ENCODE data around the gene CENPB.

Gene CENPB

DNA sequence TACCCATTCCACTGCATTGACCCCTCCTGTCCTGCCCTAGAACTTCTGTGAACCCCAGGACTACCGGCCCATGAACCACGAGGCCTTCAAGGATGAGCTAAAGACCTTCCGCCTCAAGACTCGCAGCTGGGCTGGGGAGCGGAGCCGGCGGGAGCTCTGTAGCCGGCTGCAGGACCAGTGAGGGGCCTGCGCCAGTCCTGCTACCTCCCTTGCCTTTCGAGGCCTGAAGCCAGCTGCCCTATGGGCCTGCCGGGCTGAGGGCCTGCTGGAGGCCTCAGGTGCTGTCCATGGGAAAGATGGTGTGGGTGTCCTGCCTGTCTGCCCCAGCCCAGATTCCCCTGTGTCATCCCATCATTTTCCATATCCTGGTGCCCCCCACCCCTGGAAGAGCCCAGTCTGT lies 18.2 kb upstream of the CENPB start:
- Histone ChIP-seq H3K27ac (ENCODE audit: low read depth, low read length) (no peak overlapping the region), H3K27me3 (ENCODE audit: insufficient read depth, low read length) (no peaks in the 10 kb centered on the region), H3K79me1 (ENCODE audit: low read length) (peaks cover 10% of the 10 kb centered on the region), H2AFZ (ENCODE audit: insufficient read depth, low read length, poor library complexity) (no peak overlapping the region), H3K4me1 (ENCODE audit: control insufficient read depth in 1 of 2, insufficient read depth in 2 of 2, low read length in 2 of 2) (peaks cover 14 to 16% of the 10 kb centered on the region in 2 experiments), H3K4ac (ENCODE audit: low read depth, low read length) (no peak overlapping the region), H3K14ac (ENCODE audit: low read length) (no peak overlapping the region), H2BK5ac (ENCODE audit: low read depth, low read length, poor library complexity) (no peak overlapping the region), H3K79me2 (ENCODE audit: control insufficient read depth, insufficient read depth, low read length, poor library complexity) (peaks cover 2% of the 10 kb centered on the region), H2AK5ac (ENCODE audit: low read length) (no peak overlapping the region), H3K9me3 (ENCODE audit: insufficient read depth, low read depth, low read length) (no peaks in the 10 kb centered on the region), H2BK12ac (ENCODE audit: low read length) (no peak overlapping the region), H3K23ac (ENCODE audit: low read length) (no peak overlapping the region), H3K18ac (ENCODE audit: low read length) (no peak overlapping the region), H3K4me3 (ENCODE audit: low read depth, low read length) (no peak overlapping the region), H3K4me2 (ENCODE audit: low read length) (no peak overlapping the region), H3K36me3 (ENCODE audit: control insufficient read depth in 1 of 2, insufficient read depth in 2 of 2, low read length in 2 of 2) (peaks cover 39 to 46% of the 10 kb centered on the region in 2 experiments), H3K9ac (ENCODE audit: low read length) (no peak overlapping the region), H2BK120ac (ENCODE audit: insufficient read depth, low read length, poor library complexity) (no peak overlapping the region), H4K8ac (ENCODE audit: low read depth, low read length) (no peak overlapping the region), H4K91ac (ENCODE audit: low read depth, low read length) (no peak overlapping the region), H4K12ac (ENCODE audit: low read depth, low read length) (no peak overlapping the region)
- no CpG with 5 or more reads among the region's 11 CpGs for WGBS (ENCODE audit: extremely low coverage, insufficient coverage, insufficient read length)
- no peak for DNase-seq

DNA sequence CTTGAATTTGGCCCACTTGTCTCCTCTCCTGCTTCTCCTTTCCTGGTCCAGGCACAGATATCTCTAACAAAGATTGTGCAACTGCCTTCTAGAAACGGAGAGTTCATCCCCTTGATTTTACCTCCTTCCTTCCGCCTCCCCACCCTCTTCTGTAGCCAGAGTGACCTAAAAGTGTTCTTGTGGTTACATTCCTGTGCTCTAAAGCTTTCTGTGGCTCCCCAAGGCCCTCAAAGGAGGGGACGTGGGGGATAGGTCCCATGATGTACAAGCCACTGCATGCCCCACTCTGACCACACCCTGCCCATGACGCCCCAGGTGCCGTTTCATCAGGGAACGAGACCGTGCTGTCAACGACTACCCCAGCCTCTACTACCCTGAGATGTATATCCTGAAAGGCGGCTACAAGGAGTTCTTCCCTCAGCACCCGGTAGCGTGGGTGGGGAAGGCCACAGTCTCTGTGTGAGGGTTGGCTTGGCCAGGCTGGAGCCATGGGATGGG lies 17.8 kb upstream of the CENPB start:
- Histone ChIP-seq H4K8ac (ENCODE audit: low read depth, low read length) (no peak overlapping the region), H3K36me3 (ENCODE audit: control insufficient read depth in 1 of 2, insufficient read depth in 2 of 2, low read length in 2 of 2) (peaks cover 39 to 46% of the 10 kb centered on the region in 2 experiments), H3K14ac (ENCODE audit: low read length) (no peak overlapping the region), H3K27me3 (ENCODE audit: insufficient read depth, low read length) (no peaks in the 10 kb centered on the region), H3K79me1 (ENCODE audit: low read length) (peaks cover 10% of the 10 kb centered on the region), H3K18ac (ENCODE audit: low read length) (no peak overlapping the region), H2AK5ac (ENCODE audit: low read length) (no peak overlapping the region), H3K4me1 (ENCODE audit: control insufficient read depth in 1 of 2, insufficient read depth in 2 of 2, low read length in 2 of 2) (peaks cover 18 to 20% of the 10 kb centered on the region in 2 experiments), H3K23ac (ENCODE audit: low read length) (no peak overlapping the region), H3K27ac (ENCODE audit: low read depth, low read length) (no peak overlapping the region), H2BK12ac (ENCODE audit: low read length) (no peak overlapping the region), H3K9ac (ENCODE audit: low read length) (no peak overlapping the region), H3K79me2 (ENCODE audit: control insufficient read depth, insufficient read depth, low read length, poor library complexity) (peaks cover 2% of the 10 kb centered on the region), H3K4me2 (ENCODE audit: low read length) (no peak overlapping the region), H2AFZ (ENCODE audit: insufficient read depth, low read length, poor library complexity) (no peak overlapping the region), H3K4ac (ENCODE audit: low read depth, low read length) (no peak overlapping the region), H3K9me3 (ENCODE audit: insufficient read depth, low read depth, low read length) (no peaks in the 10 kb centered on the region), H3K4me3 (ENCODE audit: low read depth, low read length) (no peak overlapping the region), H4K91ac (ENCODE audit: low read depth, low read length) (no peak overlapping the region), H2BK5ac (ENCODE audit: low read depth, low read length, poor library complexity) (no peak overlapping the region), H4K12ac (ENCODE audit: low read depth, low read length) (no peak overlapping the region), H2BK120ac (ENCODE audit: insufficient read depth, low read length, poor library complexity) (no peak overlapping the region)
- DNase-seq = no peak
- no CpG with 5 or more reads among the region's 11 CpGs for WGBS (ENCODE audit: extremely low coverage, insufficient coverage, insufficient read length)

DNA sequence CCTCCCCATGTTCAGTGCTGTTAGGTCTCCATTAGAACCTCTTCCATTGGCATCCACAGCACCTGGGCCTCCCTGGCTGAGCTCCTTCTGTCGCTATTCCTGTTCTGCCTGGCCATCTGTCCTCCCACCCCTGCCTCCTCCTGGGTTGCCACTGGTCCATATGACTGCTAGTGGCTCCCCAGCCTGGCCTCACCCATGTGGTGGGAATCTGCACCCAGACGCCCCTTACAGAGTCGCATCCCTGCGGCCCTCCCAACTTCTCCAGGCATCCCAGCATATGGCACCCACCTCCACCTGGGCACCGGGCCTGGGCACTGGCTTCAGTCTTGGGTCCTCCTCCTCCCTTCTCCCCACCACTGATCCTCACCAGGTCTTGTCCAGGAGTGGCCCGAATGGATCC lies 17.3 kb upstream of the CENPB start:
- Histone ChIP-seq H3K23ac (ENCODE audit: low read length) (no peak overlapping the region), H3K4me2 (ENCODE audit: low read length) (no peak overlapping the region), H4K12ac (ENCODE audit: low read depth, low read length) (no peak overlapping the region), H3K18ac (ENCODE audit: low read length) (no peak overlapping the region), H3K27me3 (ENCODE audit: insufficient read depth, low read length) (no peaks in the 10 kb centered on the region), H3K4me1 (ENCODE audit: control insufficient read depth in 1 of 2, insufficient read depth in 2 of 2, low read length in 2 of 2) (peaks cover 21 to 22% of the 10 kb centered on the region in 2 experiments), H3K4me3 (ENCODE audit: low read depth, low read length) (no peak overlapping the region), H2AK5ac (ENCODE audit: low read length) (no peak overlapping the region), H3K79me1 (ENCODE audit: low read length) (peaks cover 10% of the 10 kb centered on the region), H4K91ac (ENCODE audit: low read depth, low read length) (no peak overlapping the region), H3K14ac (ENCODE audit: low read length) (no peak overlapping the region), H3K79me2 (ENCODE audit: control insufficient read depth, insufficient read depth, low read length, poor library complexity) (peaks cover 2% of the 10 kb centered on the region), H3K4ac (ENCODE audit: low read depth, low read length) (no peak overlapping the region), H4K8ac (ENCODE audit: low read depth, low read length) (no peak overlapping the region), H2BK5ac (ENCODE audit: low read depth, low read length, poor library complexity) (no peak overlapping the region), H3K36me3 (ENCODE audit: control insufficient read depth in 1 of 2, insufficient read depth in 2 of 2, low read length in 2 of 2) (peaks cover 40 to 46% of the 10 kb centered on the region in 2 experiments), H3K9ac (ENCODE audit: low read length) (no peak overlapping the region), H2BK12ac (ENCODE audit: low read length) (no peak overlapping the region), H2BK120ac (ENCODE audit: insufficient read depth, low read length, poor library complexity) (no peak overlapping the region), H2AFZ (ENCODE audit: insufficient read depth, low read length, poor library complexity) (no peak overlapping the region), H3K27ac (ENCODE audit: low read depth, low read length) (no peak overlapping the region), H3K9me3 (ENCODE audit: insufficient read depth, low read depth, low read length) (no peaks in the 10 kb centered on the region)
- WGBS (ENCODE audit: extremely low coverage, insufficient coverage, insufficient read length) = no CpG with 5 or more reads among the region's 6 CpGs
- DNase-seq = no peak

DNA sequence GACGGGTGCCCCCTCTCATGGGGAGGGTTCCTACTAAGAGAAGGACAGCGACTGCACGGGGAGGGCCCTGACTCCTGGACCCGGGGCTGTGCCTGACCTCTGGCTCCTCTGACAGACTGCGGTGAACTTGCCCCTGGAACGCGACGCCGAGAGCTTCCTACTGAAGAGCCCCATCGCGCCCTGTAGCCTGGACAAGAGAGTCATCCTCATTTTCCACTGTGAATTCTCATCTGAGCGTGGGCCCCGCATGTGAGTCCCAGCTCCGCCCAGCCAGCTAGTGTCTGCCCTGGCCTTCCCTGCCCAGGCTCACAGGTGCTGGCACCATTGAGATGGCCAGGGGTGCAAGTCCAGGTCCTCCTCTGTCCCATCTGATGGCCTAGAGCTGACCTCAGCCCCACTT lies 16.7 kb upstream of the CENPB start:
- no peak overlapping the region for H3K14ac ChIP-seq (ENCODE audit: low read length)
- no peaks in the 10 kb centered on the region for H3K27me3 ChIP-seq (ENCODE audit: insufficient read depth, low read length)
- WGBS (ENCODE audit: extremely low coverage, insufficient coverage, insufficient read length) = no CpG with 5 or more reads among the region's 14 CpGs
- H2BK120ac ChIP-seq (ENCODE audit: insufficient read depth, low read length, poor library complexity) = no peak overlapping the region
- H3K79me2 ChIP-seq (ENCODE audit: control insufficient read depth, insufficient read depth, low read length, poor library complexity) = peaks cover 2% of the 10 kb centered on the region
- no peak overlapping the region for H3K9ac ChIP-seq (ENCODE audit: low read length)
- DNase-seq = no peak
- H3K4ac ChIP-seq (ENCODE audit: low read depth, low read length) = no peak overlapping the region
- peaks cover 42 to 48% of the 10 kb centered on the region in 2 experiments for H3K36me3 ChIP-seq (ENCODE audit: control insufficient read depth in 1 of 2, insufficient read depth in 2 of 2, low read length in 2 of 2)
- no peak overlapping the region for H2BK5ac ChIP-seq (ENCODE audit: low read depth, low read length, poor library complexity)
- H3K18ac ChIP-seq (ENCODE audit: low read length) = no peak overlapping the region
- no peak overlapping the region for H3K4me2 ChIP-seq (ENCODE audit: low read length)
- H2AK5ac ChIP-seq (ENCODE audit: low read length) = no peak overlapping the region
- H4K91ac ChIP-seq (ENCODE audit: low read depth, low read length) = no peak overlapping the region
- no peak overlapping the region for H2BK12ac ChIP-seq (ENCODE audit: low read length)
- peaks cover 21 to 22% of the 10 kb centered on the region in 2 experiments for H3K4me1 ChIP-seq (ENCODE audit: control insufficient read depth in 1 of 2, insufficient read depth in 2 of 2, low read length in 2 of 2)
- no peak overlapping the region for H2AFZ ChIP-seq (ENCODE audit: insufficient read depth, low read length, poor library complexity)
- H3K9me3 ChIP-seq (ENCODE audit: insufficient read depth, low read depth, low read length) = no peaks in the 10 kb centered on the region
- H4K8ac ChIP-seq (ENCODE audit: low read depth, low read length) = no peak overlapping the region
- peaks cover 10% of the 10 kb centered on the region for H3K79me1 ChIP-seq (ENCODE audit: low read length)
- H4K12ac ChIP-seq (ENCODE audit: low read depth, low read length) = no peak overlapping the region
- no peak overlapping the region for H3K23ac ChIP-seq (ENCODE audit: low read length)
- no peak overlapping the region for H3K4me3 ChIP-seq (ENCODE audit: low read depth, low read length)
- no peak overlapping the region for H3K27ac ChIP-seq (ENCODE audit: low read depth, low read length)

Data from trophoblast cell (in vitro differentiated cells and primary cell).